IMR-90 (cell line): Measurements from ENCODE around the gene NBPF3.

Experiments
- CEBPB ChIP-seq: IDR thresholded peaks from 2 replicates; pipeline ENCODE4 v1.6.1; 2012; ENCODE audit warnings: low read depth, low read length, improper control_type of control experiment
- MAZ ChIP-seq: IDR thresholded peaks from 2 replicates; pipeline ENCODE4 v1.6.1; 2012; ENCODE audit warnings: low read depth, mild to moderate bottlenecking, low read length, improper control_type of control experiment, moderate library complexity, borderline replicate concordance
- POLR2A ChIP-seq: IDR thresholded peaks from 2 replicates; pipeline ENCODE4 v1.6.1; 2012; ENCODE audit warnings: mild to moderate bottlenecking, low read depth, low read length
- RAD21 ChIP-seq: IDR thresholded peaks from 2 replicates; pipeline ENCODE4 v1.6.1; 2012; ENCODE audit warnings: low read length, improper control_type of control experiment
- SMC3 ChIP-seq: fragments of 150-350 bp; IDR thresholded peaks from 2 replicates; pipeline ENCODE4 v1.6.1; 2016; ENCODE audit warnings: low read depth, mild to moderate bottlenecking, antibody characterized with exemption, low read length, moderate library complexity
- TF ChIP-seq, protein P1 (sequence below): conservative IDR thresholded peaks from 2 replicates; pipeline ENCODE4 v1.5.1; 2012; ENCODE audit warnings: mild to moderate bottlenecking, low read depth, low read length, improper control_type of control experiment
- TF ChIP-seq, protein P2 (sequence below): fragments of 150-350 bp; IDR thresholded peaks from 2 replicates; pipeline ENCODE4 v1.6.1; 2016; ENCODE audit warnings: low read depth, mild to moderate bottlenecking, low read length, moderate library complexity, borderline replicate concordance

DNA sequence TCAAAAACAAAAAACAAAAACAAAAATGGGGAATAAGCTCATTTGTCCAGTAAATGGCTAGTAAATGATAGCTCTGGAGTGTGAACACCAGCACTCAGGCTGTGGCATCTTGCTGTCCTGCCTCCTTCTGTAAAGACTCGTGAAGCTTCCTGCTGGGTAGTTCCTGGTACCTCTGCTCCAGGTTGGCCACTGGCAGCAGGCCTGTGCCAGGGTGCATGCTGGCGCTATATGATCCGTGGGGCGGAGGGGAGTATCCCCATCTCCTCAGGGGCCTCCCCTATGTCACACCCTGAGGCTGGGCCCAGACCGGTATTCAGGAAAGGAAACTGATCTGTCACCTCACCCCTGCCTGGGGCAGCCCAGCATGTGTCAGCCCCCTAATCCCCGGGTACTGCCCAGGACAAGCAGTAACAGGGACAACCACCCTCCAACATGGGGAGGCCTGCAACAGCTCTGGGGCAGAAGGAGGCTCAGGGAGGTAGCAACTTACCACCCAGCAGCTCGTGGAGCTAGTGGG is 83.4 kb downstream of the NBPF3 start:
- TF ChIP-seq POLR2A, result no peak
- no peak for TF ChIP-seq CEBPB
- TF ChIP-seq, protein P1, sequence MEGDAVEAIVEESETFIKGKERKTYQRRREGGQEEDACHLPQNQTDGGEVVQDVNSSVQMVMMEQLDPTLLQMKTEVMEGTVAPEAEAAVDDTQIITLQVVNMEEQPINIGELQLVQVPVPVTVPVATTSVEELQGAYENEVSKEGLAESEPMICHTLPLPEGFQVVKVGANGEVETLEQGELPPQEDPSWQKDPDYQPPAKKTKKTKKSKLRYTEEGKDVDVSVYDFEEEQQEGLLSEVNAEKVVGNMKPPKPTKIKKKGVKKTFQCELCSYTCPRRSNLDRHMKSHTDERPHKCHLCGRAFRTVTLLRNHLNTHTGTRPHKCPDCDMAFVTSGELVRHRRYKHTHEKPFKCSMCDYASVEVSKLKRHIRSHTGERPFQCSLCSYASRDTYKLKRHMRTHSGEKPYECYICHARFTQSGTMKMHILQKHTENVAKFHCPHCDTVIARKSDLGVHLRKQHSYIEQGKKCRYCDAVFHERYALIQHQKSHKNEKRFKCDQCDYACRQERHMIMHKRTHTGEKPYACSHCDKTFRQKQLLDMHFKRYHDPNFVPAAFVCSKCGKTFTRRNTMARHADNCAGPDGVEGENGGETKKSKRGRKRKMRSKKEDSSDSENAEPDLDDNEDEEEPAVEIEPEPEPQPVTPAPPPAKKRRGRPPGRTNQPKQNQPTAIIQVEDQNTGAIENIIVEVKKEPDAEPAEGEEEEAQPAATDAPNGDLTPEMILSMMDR, result no peak
- no peak for TF ChIP-seq MAZ
- TF ChIP-seq SMC3, result no peak
- TF ChIP-seq, protein P2, sequence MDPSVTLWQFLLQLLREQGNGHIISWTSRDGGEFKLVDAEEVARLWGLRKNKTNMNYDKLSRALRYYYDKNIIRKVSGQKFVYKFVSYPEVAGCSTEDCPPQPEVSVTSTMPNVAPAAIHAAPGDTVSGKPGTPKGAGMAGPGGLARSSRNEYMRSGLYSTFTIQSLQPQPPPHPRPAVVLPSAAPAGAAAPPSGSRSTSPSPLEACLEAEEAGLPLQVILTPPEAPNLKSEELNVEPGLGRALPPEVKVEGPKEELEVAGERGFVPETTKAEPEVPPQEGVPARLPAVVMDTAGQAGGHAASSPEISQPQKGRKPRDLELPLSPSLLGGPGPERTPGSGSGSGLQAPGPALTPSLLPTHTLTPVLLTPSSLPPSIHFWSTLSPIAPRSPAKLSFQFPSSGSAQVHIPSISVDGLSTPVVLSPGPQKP, result no peak
- TF ChIP-seq RAD21, result no peak
